ENCODE results near the gene BRIP1.
"Not testable (repeated sequence)": the region's sequence is repeated elsewhere in the genome, so short reads cannot be mapped to it uniquely, and the experiment has no call there.

The BRIP1 gene

GRCh38 chr17:61826866-61827265 lies 36.5 kb downstream of the BRIP1 start:
- H3K79me1 ChIP-seq (ENCODE audit: low read length); H3K23ac ChIP-seq (ENCODE audit: low read length); H3K27me3 ChIP-seq (ENCODE audit: insufficient read depth, low read length, poor library complexity); H2BK15ac ChIP-seq (replicated peaks; ENCODE audit: low read depth); H3K4me2 ChIP-seq (ENCODE audit: low read length); H3K79me2 ChIP-seq (ENCODE audit: control insufficient read depth, insufficient read depth, low read length); H4K5ac ChIP-seq (ENCODE audit: low read length); H3K4ac ChIP-seq (ENCODE audit: low read depth, low read length); H2BK120ac ChIP-seq (ENCODE audit: low read depth, low read length); H2BK5ac ChIP-seq (ENCODE audit: low read length); H3K9ac ChIP-seq (ENCODE audit: low read length); H3K56ac ChIP-seq (ENCODE audit: low read length); H2AK5ac ChIP-seq (ENCODE audit: low read length); H3K18ac ChIP-seq (ENCODE audit: low read length); H3K4me3 ChIP-seq (ENCODE audit: low read length); H3K36me3 ChIP-seq (ENCODE audit: control insufficient read depth, insufficient read depth, low read length); H3K27ac ChIP-seq (ENCODE audit: low read depth, low read length); H3K4me1 ChIP-seq (ENCODE audit: control insufficient read depth, low read depth, low read length); DNase-seq; H4K8ac ChIP-seq (ENCODE audit: low read depth, low read length): not testable (repeated sequence)
- no CpG with 5 or more reads among the region's 1 CpG for WGBS (ENCODE audit: extremely low coverage, insufficient coverage, low lambda C conversion rate)

- DNase-seq; H2BK5ac ChIP-seq (ENCODE audit: low read length); H3K4me1 ChIP-seq (ENCODE audit: control insufficient read depth, low read depth, low read length); H2AK5ac ChIP-seq (ENCODE audit: low read length); H3K27me3 ChIP-seq (ENCODE audit: insufficient read depth, low read length, poor library complexity); H3K79me2 ChIP-seq (ENCODE audit: control insufficient read depth, insufficient read depth, low read length); H2BK15ac ChIP-seq (replicated peaks; ENCODE audit: low read depth); H3K9ac ChIP-seq (ENCODE audit: low read length); H3K27ac ChIP-seq (ENCODE audit: low read depth, low read length); H3K4me2 ChIP-seq (ENCODE audit: low read length); H2BK120ac ChIP-seq (ENCODE audit: low read depth, low read length); H4K8ac ChIP-seq (ENCODE audit: low read depth, low read length); H3K36me3 ChIP-seq (ENCODE audit: control insufficient read depth, insufficient read depth, low read length); H3K79me1 ChIP-seq (ENCODE audit: low read length); H4K5ac ChIP-seq (ENCODE audit: low read length); H3K4me3 ChIP-seq (ENCODE audit: low read length); H3K23ac ChIP-seq (ENCODE audit: low read length); H3K4ac ChIP-seq (ENCODE audit: low read depth, low read length); H3K18ac ChIP-seq (ENCODE audit: low read length); H3K56ac ChIP-seq (ENCODE audit: low read length): not testable (repeated sequence)
- WGBS (ENCODE audit: extremely low coverage, insufficient coverage, low lambda C conversion rate), result no CpG with 5 or more reads among the region's 2 CpGs
Measured at GRCh38 chr17:61826198-61826597, 37.1 kb downstream of the BRIP1 start.

- no peak overlapping the region for H3K27ac ChIP-seq (ENCODE audit: low read depth, low read length)
- H3K9ac ChIP-seq (ENCODE audit: low read length), result no peak overlapping the region
- H3K79me1 ChIP-seq (ENCODE audit: low read length), result no peaks in the 10 kb centered on the region
- H3K4me1 ChIP-seq (ENCODE audit: control insufficient read depth, low read depth, low read length), result no peaks in the 10 kb centered on the region
- no peak for DNase-seq
- H3K79me2 ChIP-seq (ENCODE audit: control insufficient read depth, insufficient read depth, low read length), result no peaks in the 10 kb centered on the region
- no CpG with 5 or more reads among the region's 2 CpGs for WGBS (ENCODE audit: extremely low coverage, insufficient coverage, low lambda C conversion rate)
- no peak overlapping the region for H2BK15ac ChIP-seq (replicated peaks; ENCODE audit: low read depth)
- no peak overlapping the region for H3K18ac ChIP-seq (ENCODE audit: low read length)
- no peaks in the 10 kb centered on the region for H3K36me3 ChIP-seq (ENCODE audit: control insufficient read depth, insufficient read depth, low read length)
- H3K27me3 ChIP-seq (ENCODE audit: insufficient read depth, low read length, poor library complexity), result no peaks in the 10 kb centered on the region
- no peak overlapping the region for H3K23ac ChIP-seq (ENCODE audit: low read length)
- H2BK5ac ChIP-seq (ENCODE audit: low read length), result no peak overlapping the region
- no peak overlapping the region for H4K5ac ChIP-seq (ENCODE audit: low read length)
- H2BK120ac ChIP-seq (ENCODE audit: low read depth, low read length), result no peak overlapping the region
- H3K4me2 ChIP-seq (ENCODE audit: low read length), result no peak overlapping the region
- H3K56ac ChIP-seq (ENCODE audit: low read length), result no peak overlapping the region
- H2AK5ac ChIP-seq (ENCODE audit: low read length), result no peak overlapping the region
- H3K4me3 ChIP-seq (ENCODE audit: low read length), result no peak overlapping the region
- no peak overlapping the region for H4K8ac ChIP-seq (ENCODE audit: low read depth, low read length)
- no peak overlapping the region for H3K4ac ChIP-seq (ENCODE audit: low read depth, low read length)
Measured at GRCh38 chr17:61825448-61826137, 37.7 kb downstream of the BRIP1 start.

GRCh38 chr17:61822326-61823285 lies 40.7 kb downstream of the BRIP1 start:
- no peaks in the 10 kb centered on the region for H3K79me1 ChIP-seq (ENCODE audit: low read length)
- H3K4ac ChIP-seq (ENCODE audit: low read depth, low read length), result no peak overlapping the region
- no peak overlapping the region for H3K27ac ChIP-seq (ENCODE audit: low read depth, low read length)
- H2BK120ac ChIP-seq (ENCODE audit: low read depth, low read length), result no peak overlapping the region
- no peak for DNase-seq
- H3K23ac ChIP-seq (ENCODE audit: low read length), result no peak overlapping the region
- H3K79me2 ChIP-seq (ENCODE audit: control insufficient read depth, insufficient read depth, low read length), result no peaks in the 10 kb centered on the region
- H2AK5ac ChIP-seq (ENCODE audit: low read length), result no peak overlapping the region
- H3K9ac ChIP-seq (ENCODE audit: low read length), result no peak overlapping the region
- no peaks in the 10 kb centered on the region for H3K36me3 ChIP-seq (ENCODE audit: control insufficient read depth, insufficient read depth, low read length)
- H3K18ac ChIP-seq (ENCODE audit: low read length), result no peak overlapping the region
- H2BK5ac ChIP-seq (ENCODE audit: low read length), result no peak overlapping the region
- no peak overlapping the region for H3K4me2 ChIP-seq (ENCODE audit: low read length)
- H3K4me3 ChIP-seq (ENCODE audit: low read length), result no peak overlapping the region
- H2BK15ac ChIP-seq (replicated peaks; ENCODE audit: low read depth), result no peak overlapping the region
- H3K56ac ChIP-seq (ENCODE audit: low read length), result no peak overlapping the region
- no peak overlapping the region for H4K5ac ChIP-seq (ENCODE audit: low read length)
- H3K27me3 ChIP-seq (ENCODE audit: insufficient read depth, low read length, poor library complexity), result no peaks in the 10 kb centered on the region
- H3K4me1 ChIP-seq (ENCODE audit: control insufficient read depth, low read depth, low read length), result no peaks in the 10 kb centered on the region
- H4K8ac ChIP-seq (ENCODE audit: low read depth, low read length), result no peak overlapping the region
- no CpG with 5 or more reads among the region's 6 CpGs for WGBS (ENCODE audit: extremely low coverage, insufficient coverage, low lambda C conversion rate)

- Histone ChIP-seq H2AK5ac (ENCODE audit: low read length) (no peak overlapping the region), H3K9ac (ENCODE audit: low read length) (no peak overlapping the region), H3K23ac (ENCODE audit: low read length) (no peak overlapping the region), H4K5ac (ENCODE audit: low read length) (no peak overlapping the region), H2BK120ac (ENCODE audit: low read depth, low read length) (no peak overlapping the region), H3K4ac (ENCODE audit: low read depth, low read length) (no peak overlapping the region), H3K79me1 (ENCODE audit: low read length) (no peaks in the 10 kb centered on the region), H3K79me2 (ENCODE audit: control insufficient read depth, insufficient read depth, low read length) (no peaks in the 10 kb centered on the region), H3K18ac (ENCODE audit: low read length) (no peak overlapping the region), H2BK5ac (ENCODE audit: low read length) (no peak overlapping the region), H3K4me2 (ENCODE audit: low read length) (no peak overlapping the region), H3K4me3 (ENCODE audit: low read length) (no peak overlapping the region), H3K27me3 (ENCODE audit: insufficient read depth, low read length, poor library complexity) (no peaks in the 10 kb centered on the region), H3K27ac (ENCODE audit: low read depth, low read length) (no peak overlapping the region), H3K4me1 (ENCODE audit: control insufficient read depth, low read depth, low read length) (no peaks in the 10 kb centered on the region), H3K36me3 (ENCODE audit: control insufficient read depth, insufficient read depth, low read length) (no peaks in the 10 kb centered on the region), H2BK15ac (replicated peaks; ENCODE audit: low read depth) (no peak overlapping the region), H4K8ac (ENCODE audit: low read depth, low read length) (no peak overlapping the region), H3K56ac (ENCODE audit: low read length) (no peak overlapping the region)
- no peak for DNase-seq
- WGBS (ENCODE audit: extremely low coverage, insufficient coverage, low lambda C conversion rate), result no CpG with 5 or more reads among the region's 4 CpGs
Measured at GRCh38 chr17:61821655-61822054, 41.7 kb downstream of the BRIP1 start.
